Hepatocyte (in vitro differentiated cells): ENCODE results near the gene MCHR1. TPM values are rescaled to one million over a fixed set of nuclear protein-coding genes. Genes with fewer than 3 reads are reported as not detected.
"Not testable (repeated sequence)": the region's sequence is repeated elsewhere in the genome, so short reads cannot be mapped to it uniquely, and the experiment has no call there.

ENCODE experiments used
- DNase-seq: peaks from one replicate; pipeline ENCODE4 v3.0.0-alpha.2; 2016; ENCODE audit warnings: low spot score
- H2AFZ ChIP-seq: fragments of 200-600 bp; sonication (generic); 2 replicates; pipeline ENCODE4 v1.6.0; 2016; ENCODE audit warnings: antibody characterized with exemption, mild to moderate bottlenecking
- H3K27ac ChIP-seq: fragments of 200-600 bp; sonication (generic); 2 replicates; pipeline ENCODE4 v1.5.1; 2016; ENCODE audit warnings: mild to moderate bottlenecking
- H3K27me3 ChIP-seq: fragments of 200-600 bp; sonication (generic); 2 replicates; pipeline ENCODE4 v1.6.1; 2016
- H3K36me3 ChIP-seq: fragments of 200-600 bp; sonication (generic); replicated peaks from 2 replicates; pipeline ENCODE4 v1.5.1; 2016; ENCODE audit warnings: low read depth; ENCODE audit not compliant: insufficient read depth
- H3K4me1 ChIP-seq: fragments of 200-600 bp; sonication (generic); 2 replicates; pipeline ENCODE4 v1.5.1; 2016; ENCODE audit warnings: mild to moderate bottlenecking, moderate library complexity; ENCODE audit not compliant: insufficient read depth
- H3K4me2 ChIP-seq: fragments of 200-600 bp; sonication (generic); 2 replicates; pipeline ENCODE4 v1.6.0; 2016
- H3K4me3 ChIP-seq: fragments of 200-600 bp; sonication (generic); 2 replicates; pipeline ENCODE4 v1.5.1; 2016; ENCODE audit warnings: mild to moderate bottlenecking
- H3K79me2 ChIP-seq: fragments of 200-600 bp; sonication (generic); 2 replicates; pipeline ENCODE4 v1.6.0; 2017; ENCODE audit warnings: mild to moderate bottlenecking
- H3K9me2 ChIP-seq: fragments of 200-600 bp; sonication (generic); replicated peaks from 2 replicates; pipeline ENCODE4 v1.6.0; 2017; ENCODE audit warnings: mild to moderate bottlenecking; ENCODE audit not compliant: insufficient read depth
- H3K9me3 ChIP-seq: fragments of 200-600 bp; sonication (generic); 2 replicates; pipeline ENCODE4 v1.5.1; 2016; ENCODE audit warnings: low read depth, mild to moderate bottlenecking
- H4K20me1 ChIP-seq: fragments of 200-600 bp; sonication (generic); 2 replicates; pipeline ENCODE4 v1.6.0; 2016; ENCODE audit warnings: mild to moderate bottlenecking; ENCODE audit not compliant: insufficient read depth, poor library complexity, severe bottlenecking
- EZH2 ChIP-seq: fragments of 200-600 bp; sonication (generic); IDR thresholded peaks from 2 replicates; pipeline ENCODE4 v1.6.1; 2016; ENCODE audit warnings: antibody characterized with exemption, mild to moderate bottlenecking, borderline replicate concordance
- EZH2phosphoT487 ChIP-seq: fragments of 200-600 bp; sonication (generic); IDR thresholded peaks from one replicate; pipeline ENCODE4 v1.6.1; 2018; ENCODE audit warnings: antibody characterized with exemption, mild to moderate bottlenecking, low read depth, moderate library complexity; ENCODE audit not compliant: unreplicated experiment, severe bottlenecking
- WGBS: methylation state at CpG from one replicate; pipeline ENCODE4 v1.1.6; 2016; ENCODE audit warnings: low lambda C conversion rate; ENCODE audit errors: missing lambda C conversion rate; 5-methylcytosine and 5-hydroxymethylcytosine counted together
- polyA plus RNA-seq: library from polyadenylated mRNA; unstranded; fragments of >200 nt; fragmentation: Nextera tagmentation; extraction: Ambion mirVana; gene quantifications from 2 replicates; pipeline ENCODE4 v1.2.1, GENCODE V29; 2016
- total RNA-seq: library from RNA; depleted of rRNA; stranded (reverse); fragments of >200 nt; gene quantifications from 2 replicates; pipeline ENCODE4 v1.2.3, GENCODE V29; 2014
- TF ChIP-seq, protein P1 (sequence below): fragments of 200-600 bp; sonication (generic); IDR thresholded peaks from 2 replicates; pipeline ENCODE4 v1.5.1; 2016; ENCODE audit warnings: antibody characterized with exemption, mild to moderate bottlenecking; ENCODE audit not compliant: poor library complexity

The MCHR1 gene
- total and polyA plus RNA-seq, 2 experiments from 2014 or later: 0.50 to 1.1 TPM

- TF ChIP-seq, protein P1, sequence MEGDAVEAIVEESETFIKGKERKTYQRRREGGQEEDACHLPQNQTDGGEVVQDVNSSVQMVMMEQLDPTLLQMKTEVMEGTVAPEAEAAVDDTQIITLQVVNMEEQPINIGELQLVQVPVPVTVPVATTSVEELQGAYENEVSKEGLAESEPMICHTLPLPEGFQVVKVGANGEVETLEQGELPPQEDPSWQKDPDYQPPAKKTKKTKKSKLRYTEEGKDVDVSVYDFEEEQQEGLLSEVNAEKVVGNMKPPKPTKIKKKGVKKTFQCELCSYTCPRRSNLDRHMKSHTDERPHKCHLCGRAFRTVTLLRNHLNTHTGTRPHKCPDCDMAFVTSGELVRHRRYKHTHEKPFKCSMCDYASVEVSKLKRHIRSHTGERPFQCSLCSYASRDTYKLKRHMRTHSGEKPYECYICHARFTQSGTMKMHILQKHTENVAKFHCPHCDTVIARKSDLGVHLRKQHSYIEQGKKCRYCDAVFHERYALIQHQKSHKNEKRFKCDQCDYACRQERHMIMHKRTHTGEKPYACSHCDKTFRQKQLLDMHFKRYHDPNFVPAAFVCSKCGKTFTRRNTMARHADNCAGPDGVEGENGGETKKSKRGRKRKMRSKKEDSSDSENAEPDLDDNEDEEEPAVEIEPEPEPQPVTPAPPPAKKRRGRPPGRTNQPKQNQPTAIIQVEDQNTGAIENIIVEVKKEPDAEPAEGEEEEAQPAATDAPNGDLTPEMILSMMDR: no peak
- TF ChIP-seq EZH2phosphoT487: no peak
- TF ChIP-seq EZH2: no peak
- H3K4me1 ChIP-seq: no peaks in the 10 kb centered on the region
- H3K9me3 ChIP-seq: no peaks in the 10 kb centered on the region
- no peaks in the 10 kb centered on the region for H3K79me2 ChIP-seq
- H3K27ac ChIP-seq: no peak overlapping the region
- no peak overlapping the region for H3K4me2 ChIP-seq
- H3K9me2 ChIP-seq: no peaks in the 10 kb centered on the region
- no peaks in the 10 kb centered on the region for H3K27me3 ChIP-seq
- no peak overlapping the region for H2AFZ ChIP-seq
- H4K20me1 ChIP-seq: no peaks in the 10 kb centered on the region
- H3K36me3 ChIP-seq: no peaks in the 10 kb centered on the region
- WGBS: 94% methylated on average over 7 of the region's 7 CpGs
- H3K4me3 ChIP-seq: no peak overlapping the region
- no peak for DNase-seq
Measured at GRCh38 chr22:40671796-40672360, 7.4 kb upstream of the MCHR1 start.

- no peak overlapping the region for H3K27ac ChIP-seq
- WGBS: 100% methylated on average over 4 of the region's 4 CpGs
- no peak overlapping the region for H3K4me3 ChIP-seq
Measured at GRCh38 chr22:40673017-40673416, 6.3 kb upstream of the MCHR1 start.

GRCh38 chr22:40674274-40674673, 5.0 kb upstream of the MCHR1 start:
- Histone ChIP-seq H3K4me1 (peaks cover 3% of the 10 kb centered on the region), H4K20me1 (no peaks in the 10 kb centered on the region), H3K79me2 (no peaks in the 10 kb centered on the region), H3K9me3 (no peaks in the 10 kb centered on the region), H3K27me3 (no peaks in the 10 kb centered on the region), H3K36me3 (no peaks in the 10 kb centered on the region), H3K4me3 (no peak overlapping the region), H2AFZ (no peak overlapping the region), H3K9me2 (no peaks in the 10 kb centered on the region), H3K4me2 (no peak overlapping the region), H3K27ac (no peak overlapping the region)
- DNase-seq: no peak
- TF ChIP-seq, protein P1: no peak
- TF ChIP-seq EZH2phosphoT487: no peak
- no peak for TF ChIP-seq EZH2
- 87% methylated on average over 4 of the region's 4 CpGs for WGBS

More at GRCh38 chr22:40673017-40673416, 6.3 kb upstream of the MCHR1 start:
- no peaks in the 10 kb centered on the region for H3K36me3 ChIP-seq
- DNase-seq: no peak
- H3K27me3 ChIP-seq: no peaks in the 10 kb centered on the region
- H3K9me2 ChIP-seq: no peaks in the 10 kb centered on the region
- H3K4me2 ChIP-seq: no peak overlapping the region
- H3K79me2 ChIP-seq: no peaks in the 10 kb centered on the region
- H3K9me3 ChIP-seq: no peaks in the 10 kb centered on the region
- no peak overlapping the region for H2AFZ ChIP-seq
- TF ChIP-seq, protein P1: no peak
- TF ChIP-seq EZH2 (no peak), EZH2phosphoT487 (no peak)
- H3K4me1 ChIP-seq: no peaks in the 10 kb centered on the region
- no peaks in the 10 kb centered on the region for H4K20me1 ChIP-seq

DNA sequence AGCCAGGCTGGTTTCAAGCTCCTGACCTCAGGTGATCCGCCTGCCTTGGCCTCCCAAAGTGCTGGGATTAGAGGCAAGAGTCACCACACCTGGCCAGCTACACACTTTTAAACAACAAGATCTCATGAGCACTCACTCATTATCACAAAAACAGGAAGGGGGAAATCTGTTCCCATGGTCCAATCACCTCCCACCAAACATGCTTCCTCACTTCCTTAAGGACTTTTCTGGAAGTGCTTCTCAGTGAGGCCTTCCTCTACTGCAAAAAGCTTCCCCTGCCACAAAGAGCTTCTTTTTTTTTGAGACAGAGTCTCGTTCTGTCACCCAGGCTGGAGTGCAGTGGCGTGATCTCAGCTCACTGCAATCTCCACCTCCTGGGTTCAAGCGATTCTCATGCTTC, 3.1 kb upstream of the MCHR1 start:
- not testable (repeated sequence) for H3K27me3 ChIP-seq, H2AFZ ChIP-seq, H3K9me2 ChIP-seq, H3K4me3 ChIP-seq, H3K9me3 ChIP-seq, H3K36me3 ChIP-seq, DNase-seq, H3K4me2 ChIP-seq, H3K79me2 ChIP-seq, H4K20me1 ChIP-seq, H3K27ac ChIP-seq
- H3K4me1 ChIP-seq: peaks cover 13% of the 10 kb centered on the region
- 97% methylated on average over 4 of the region's 4 CpGs for WGBS
